Activated naive CD4-positive, alpha-beta T cell treated with anti-CD3 and anti-CD28 coated beads, Interleukin-2, amount 50 U/mL, for 24 hours (primary cell): Measurements from ENCODE around the gene MBIP.

Source experiments
- H3K27ac Mint-ChIP-seq: one replicate; pipeline ENCODE4 v1.8.0; 2021; ENCODE audit warnings: mild to moderate bottlenecking, mixed read lengths
- H3K27me3 Mint-ChIP-seq: one replicate; pipeline ENCODE4 v1.8.0; 2021; ENCODE audit warnings: mixed read lengths
- H3K36me3 Mint-ChIP-seq: one replicate; pipeline ENCODE4 v1.8.0; 2021; ENCODE audit warnings: mixed read lengths
- H3K4me1 Mint-ChIP-seq: one replicate; pipeline ENCODE4 v1.8.0; 2021; ENCODE audit warnings: mixed read lengths
- H3K4me3 Mint-ChIP-seq: one replicate; pipeline ENCODE4 v1.8.0; 2021; ENCODE audit warnings: mild to moderate bottlenecking, mixed read lengths
- H3K9me3 Mint-ChIP-seq: one replicate; pipeline ENCODE4 v1.8.0; 2021; ENCODE audit warnings: mixed read lengths

MBIP gene

GRCh38 chr14:36256126-36256801 lies 64.2 kb downstream of the MBIP start:
- Mint-ChIP-seq H3K4me1 (no peaks in the 10 kb centered on the region), H3K36me3 (no peaks in the 10 kb centered on the region), H3K4me3 (no peak overlapping the region), H3K9me3 (no peaks in the 10 kb centered on the region), H3K27ac (no peak overlapping the region), H3K27me3 (peaks cover 12% of the 10 kb centered on the region)

GRCh38 chr14:36254020-36254624 lies 66.3 kb downstream of the MBIP start:
- Mint-ChIP-seq H3K4me3 (no peak overlapping the region), H3K9me3 (peaks cover 8% of the 10 kb centered on the region), H3K4me1 (no peaks in the 10 kb centered on the region), H3K27ac (no peak overlapping the region), H3K36me3 (no peaks in the 10 kb centered on the region), H3K27me3 (peaks cover 12% of the 10 kb centered on the region)
